HT-29 (cell line): Measurements from ENCODE around the gene DNAJC25. TPM values are rescaled to one million over a fixed set of nuclear protein-coding genes. Genes with fewer than 3 reads are reported as not detected.

Experiments used
- DNase-seq: peaks from one replicate; pipeline ENCODE4 v3.0.0-alpha.2; 2015; ENCODE audit warnings: low spot score
- total RNA-seq: library from RNA; depleted of rRNA; stranded (reverse); fragments of >200 nt; shearing (Covaris generic); gene quantifications from 2 replicates; pipeline ENCODE4 v1.2.3, GENCODE V29; 2014

Gene DNAJC25
- total RNA-seq, 1 experiment from 2014 or later: 4.7 TPM

DNA sequence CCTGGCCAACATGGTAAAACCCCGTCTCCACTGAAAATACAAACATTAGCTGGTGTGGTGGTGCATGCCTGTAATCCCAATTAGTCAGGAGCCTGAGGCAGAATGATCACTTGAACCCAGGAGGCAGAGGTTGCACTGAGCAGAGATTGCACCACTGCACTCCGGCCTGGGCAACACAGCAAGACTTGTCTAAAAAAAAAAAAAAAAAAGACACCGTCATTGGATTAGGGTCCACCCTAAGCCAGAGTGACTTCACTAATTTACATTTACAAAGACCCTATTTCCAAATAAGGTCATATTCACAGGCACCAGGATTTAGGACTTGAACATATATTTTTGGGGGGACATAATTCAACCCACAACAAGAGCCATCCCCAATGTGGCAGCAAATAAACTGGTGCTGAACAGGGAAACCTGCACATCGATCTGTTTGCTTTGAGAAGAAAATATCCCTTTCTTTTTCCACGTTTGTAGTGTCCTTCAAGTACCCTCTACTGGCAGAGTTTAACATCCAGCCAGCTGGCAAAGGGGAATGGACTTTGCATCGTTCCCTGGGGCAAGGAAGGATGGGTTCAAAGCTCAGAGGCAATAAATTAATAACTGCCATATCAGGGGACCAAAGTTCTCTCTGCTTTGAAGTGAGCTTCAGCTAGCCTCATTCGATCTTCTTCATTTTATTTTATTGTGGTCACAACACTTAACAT lies 3.7 kb upstream of the DNAJC25 start:
- DNase-seq: no peak

DNA sequence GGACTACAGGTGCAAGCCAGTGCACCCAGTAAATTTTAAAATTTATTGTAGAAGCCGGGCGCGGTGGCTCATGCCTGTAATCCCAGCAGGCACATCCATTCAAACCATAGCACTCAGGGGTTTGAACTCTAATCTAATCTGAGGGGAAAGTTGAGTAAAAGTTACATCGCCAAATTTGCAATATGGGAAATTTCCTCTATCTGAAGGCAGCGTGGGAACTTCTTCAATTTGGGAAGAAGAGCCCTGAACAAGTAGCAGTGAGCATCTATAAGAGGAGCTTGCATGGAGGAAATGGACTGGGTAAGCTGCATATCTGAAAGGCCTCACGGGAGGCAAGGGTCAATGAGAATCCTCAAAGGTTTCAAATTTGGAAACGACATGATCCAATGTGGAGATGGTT lies 2.7 kb upstream of the DNAJC25 start:
- DNase-seq: no peak

DNA sequence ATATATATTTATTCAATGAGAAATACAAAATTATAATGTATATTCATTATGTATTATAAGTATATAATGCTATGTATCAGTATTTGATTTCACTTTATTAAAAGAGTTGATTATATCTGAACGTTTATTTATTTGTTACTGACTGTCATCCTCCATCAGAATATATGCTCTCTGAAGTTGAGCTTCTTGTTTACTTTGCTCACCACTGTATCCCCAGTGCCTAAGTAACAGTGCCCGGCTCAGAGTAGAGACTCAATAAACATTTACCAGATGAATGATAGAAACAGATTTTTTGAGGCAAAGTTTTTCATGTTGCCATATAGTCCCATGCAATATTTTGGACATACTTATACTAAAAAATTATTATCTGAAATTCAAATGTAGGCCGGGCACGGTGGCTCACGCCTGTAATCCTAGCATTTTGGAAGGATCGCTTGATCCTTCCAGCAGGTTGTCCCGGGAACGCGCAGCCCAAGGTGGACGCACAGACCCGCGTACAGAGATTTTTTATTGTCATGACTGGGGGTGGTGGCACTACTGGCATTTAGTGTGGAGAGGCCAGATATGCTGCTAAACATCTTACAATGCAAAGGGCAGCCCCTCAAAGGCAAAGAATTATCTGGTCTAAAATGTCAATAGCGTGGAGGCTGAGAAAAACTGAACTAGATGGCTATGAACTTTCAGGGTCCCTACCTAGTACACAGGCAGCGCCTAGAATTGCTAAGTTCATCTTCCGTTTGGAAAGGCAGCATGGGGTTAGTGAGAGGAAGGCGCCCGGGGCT lies 761 bp upstream of the DNAJC25 start:
- no peak for DNase-seq

DNA sequence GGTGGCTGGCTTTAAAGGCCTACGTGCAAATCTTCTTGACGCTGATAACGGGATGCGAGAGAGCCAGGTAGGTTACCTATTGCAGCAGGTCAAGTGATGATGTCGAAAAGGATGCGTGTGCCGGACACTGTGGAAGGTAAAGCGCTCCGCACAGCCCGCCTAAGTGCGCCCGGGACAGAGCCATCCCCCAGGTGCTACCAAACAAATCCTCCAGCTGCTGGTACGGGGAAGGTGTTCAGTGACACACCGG lies 245 bp upstream of the DNAJC25 start:
- DNase-seq: no peak

DNA sequence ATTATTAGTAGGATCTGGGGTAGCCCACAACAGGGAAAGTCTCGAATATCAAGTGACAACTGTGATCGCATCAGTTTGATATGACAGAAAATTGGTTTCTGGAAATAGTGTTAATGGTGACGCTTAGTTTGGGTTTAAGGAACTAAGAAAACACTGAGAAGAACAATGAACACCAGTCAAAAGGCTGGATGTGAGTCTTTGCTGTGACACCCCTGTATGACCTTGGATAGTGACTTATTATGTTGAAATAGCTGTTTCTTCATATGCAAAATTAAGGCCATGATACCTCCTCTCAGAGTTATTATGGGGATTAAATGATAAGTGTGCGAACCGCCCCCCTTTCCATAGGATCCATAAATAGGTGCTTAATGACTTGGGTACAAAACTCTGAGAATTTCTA lies 926 bp downstream of the DNAJC25 start:
- DNase-seq: peak; percentile 12

DNA sequence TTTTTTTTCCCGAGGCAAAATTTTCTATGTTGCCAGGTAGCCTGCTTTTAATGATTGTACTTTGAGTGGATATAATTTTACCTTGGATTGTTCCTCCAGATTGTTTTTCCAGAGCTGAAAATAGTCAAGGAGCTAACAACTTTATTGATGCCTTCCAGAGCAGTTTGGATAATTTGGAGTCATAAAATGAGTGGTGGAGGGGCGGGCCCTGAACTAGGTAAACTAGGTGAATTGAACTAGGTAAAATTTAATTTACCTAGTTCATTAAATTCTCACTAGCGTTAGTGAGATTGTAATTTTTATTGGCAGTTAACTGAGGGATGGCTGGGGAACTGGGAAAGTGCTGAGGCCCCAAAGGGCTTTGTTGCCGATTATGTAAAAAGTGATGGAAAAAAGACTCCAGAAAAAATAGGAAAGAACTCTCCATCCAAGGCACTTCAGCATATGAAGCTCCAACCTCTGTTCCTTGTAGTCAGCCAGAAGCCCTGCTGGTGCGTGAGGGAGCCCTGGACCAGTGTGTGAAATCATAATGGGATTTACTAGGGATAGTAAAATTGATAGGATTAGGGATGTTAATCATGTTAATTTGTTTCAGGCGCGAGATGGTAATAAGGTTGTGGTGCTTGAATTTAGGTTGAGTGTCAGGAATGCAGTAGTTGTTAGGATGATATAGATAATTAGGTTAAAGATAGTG lies 1.7 kb downstream of the DNAJC25 start:
- DNase-seq: no peak

DNA sequence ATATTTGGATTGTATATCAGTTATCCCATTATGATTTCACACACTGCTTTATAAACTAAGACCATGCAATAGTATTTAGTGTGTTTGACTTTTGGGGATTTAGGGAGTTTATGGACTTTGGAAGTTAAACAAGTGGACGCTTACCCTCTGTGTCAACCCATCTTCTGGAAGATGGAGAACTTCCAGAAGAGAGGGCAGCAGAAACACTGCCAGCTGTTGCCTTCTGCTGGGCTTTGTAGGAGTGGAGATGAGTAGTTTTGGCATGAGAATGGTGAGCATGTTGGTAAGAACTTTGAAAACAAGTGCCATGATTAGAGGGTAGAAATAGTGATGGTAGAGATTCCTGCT lies 2.2 kb downstream of the DNAJC25 start:
- DNase-seq: no peak

DNA sequence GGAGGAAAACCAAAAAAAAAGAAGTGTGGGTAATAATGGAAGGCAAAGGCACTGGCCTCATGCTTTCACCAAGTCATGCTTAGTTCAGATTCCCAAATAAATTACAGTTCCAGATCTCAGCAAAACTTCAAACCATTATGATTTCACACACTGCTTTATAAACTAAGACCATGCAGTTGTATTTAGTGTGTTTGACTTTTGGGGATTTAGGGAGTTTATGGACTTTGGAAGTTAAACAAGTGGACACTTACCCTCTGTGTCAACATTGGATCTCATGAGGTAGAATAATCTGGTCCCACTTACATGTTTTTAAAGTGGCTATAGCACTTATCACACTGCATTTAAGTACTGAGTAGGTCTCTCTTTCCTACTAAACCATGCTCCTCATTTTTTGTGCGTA lies 3.7 kb downstream of the DNAJC25 start:
- no peak for DNase-seq

DNA sequence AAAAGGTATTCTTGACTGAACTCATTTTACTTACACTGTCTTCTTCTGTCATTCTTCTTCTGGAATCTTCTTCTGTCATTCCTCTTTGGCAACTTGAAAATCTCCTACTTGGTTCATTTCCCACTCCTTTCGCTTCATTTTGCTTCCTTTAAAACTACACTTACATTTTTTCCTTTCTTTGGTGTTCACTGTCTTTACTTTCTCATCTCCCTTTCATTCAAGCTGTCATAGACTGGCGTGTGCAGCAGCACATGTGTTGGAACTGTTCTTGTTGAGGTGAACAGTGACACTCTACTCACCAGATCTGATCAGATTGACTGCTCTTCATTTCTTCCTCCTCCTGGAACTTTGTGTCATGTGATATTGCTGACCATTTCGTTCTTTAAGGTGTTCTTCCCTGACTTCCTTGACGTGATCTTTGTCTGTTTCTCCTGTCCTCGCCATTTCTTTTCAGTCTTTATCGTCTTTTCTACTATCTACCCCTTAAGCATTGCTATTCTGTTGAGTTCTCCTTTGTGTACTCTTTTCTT lies 6.4 kb downstream of the DNAJC25 start:
- DNase-seq: no peak

DNA sequence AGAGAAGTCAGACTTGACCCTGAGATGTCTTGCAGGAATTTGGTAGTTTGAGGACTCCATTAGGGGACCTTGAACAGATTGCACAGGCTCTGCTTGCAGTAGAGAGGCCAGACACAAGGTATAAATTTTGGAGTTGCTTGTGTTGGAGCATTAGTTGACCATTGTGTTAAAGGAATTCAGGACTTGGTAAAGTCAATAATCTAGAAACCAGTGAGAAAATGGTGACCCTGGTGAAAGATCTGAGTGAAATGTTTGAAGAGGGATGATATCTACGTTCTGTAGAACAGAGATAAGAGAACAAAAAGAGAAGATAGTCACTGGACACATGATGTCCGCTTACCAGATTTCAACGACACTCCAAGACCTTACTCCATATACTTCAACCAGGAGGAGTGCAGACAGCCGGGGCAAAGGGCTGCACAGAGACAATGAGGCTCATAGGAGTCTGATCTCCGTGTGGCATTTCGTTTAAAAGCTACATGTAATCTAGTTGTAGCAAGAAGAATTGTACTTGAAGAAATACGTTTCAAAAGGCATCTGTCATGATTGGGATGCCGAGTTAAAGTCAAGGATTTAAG lies 13.2 kb downstream of the DNAJC25 start:
- DNase-seq: no peak

DNA sequence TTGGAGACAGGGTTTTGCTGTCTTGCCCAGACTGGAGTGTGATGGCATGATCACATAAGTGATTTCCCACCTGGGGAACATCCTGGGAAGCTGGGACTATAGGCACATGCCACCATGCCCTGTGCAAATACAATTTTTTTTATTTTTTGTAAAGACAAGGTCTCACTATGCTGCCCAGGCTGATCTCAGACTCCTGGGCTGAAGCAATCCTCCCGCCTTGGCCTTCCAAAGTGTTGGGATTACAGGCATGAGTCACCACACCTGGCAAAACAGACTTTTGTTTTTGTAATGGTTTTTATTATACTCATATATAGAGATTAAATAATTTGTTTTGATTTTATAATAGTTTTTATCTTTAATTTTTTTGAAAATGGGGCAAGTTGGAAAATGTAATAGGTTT lies 14.7 kb downstream of the DNAJC25 start:
- no peak for DNase-seq

DNA sequence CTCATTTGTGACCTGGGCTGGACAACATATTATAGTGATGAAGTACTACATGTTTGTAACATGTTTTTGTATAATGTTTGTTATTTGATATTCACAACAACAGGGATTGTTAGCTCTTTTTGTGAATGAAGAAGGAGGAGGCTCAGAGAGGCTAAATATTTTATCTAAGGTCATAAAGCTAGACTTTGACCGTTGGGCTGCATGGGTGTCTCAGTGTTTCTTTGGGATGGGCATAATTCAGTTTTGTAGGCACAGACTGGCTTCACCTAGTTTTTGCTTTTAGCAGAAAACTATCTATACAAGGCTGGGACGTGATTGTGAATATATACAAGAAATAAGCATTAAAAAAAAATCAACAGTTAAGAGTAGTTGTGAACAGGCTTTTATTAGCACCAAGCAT lies 15.3 kb downstream of the DNAJC25 start:
- no peak for DNase-seq

DNA sequence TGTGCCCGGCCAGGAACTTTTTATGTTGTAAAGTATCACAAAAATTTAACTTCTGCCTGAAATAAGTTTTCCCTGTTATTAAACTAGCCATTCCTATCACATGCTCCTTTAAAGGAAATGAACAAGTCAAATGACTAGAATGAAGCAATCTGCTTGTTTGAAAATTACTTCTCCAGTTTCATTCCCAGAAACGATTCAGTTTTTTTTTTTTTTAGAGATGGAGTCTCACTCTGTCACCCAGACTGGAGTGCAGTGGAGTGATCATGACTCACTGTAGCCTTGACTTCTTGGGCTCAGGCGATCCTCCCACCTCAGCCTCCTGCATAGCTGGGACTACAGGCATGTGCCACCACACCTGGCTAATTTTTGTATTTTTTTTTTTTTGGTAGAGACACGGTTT lies 16.9 kb downstream of the DNAJC25 start:
- DNase-seq: no peak

DNA sequence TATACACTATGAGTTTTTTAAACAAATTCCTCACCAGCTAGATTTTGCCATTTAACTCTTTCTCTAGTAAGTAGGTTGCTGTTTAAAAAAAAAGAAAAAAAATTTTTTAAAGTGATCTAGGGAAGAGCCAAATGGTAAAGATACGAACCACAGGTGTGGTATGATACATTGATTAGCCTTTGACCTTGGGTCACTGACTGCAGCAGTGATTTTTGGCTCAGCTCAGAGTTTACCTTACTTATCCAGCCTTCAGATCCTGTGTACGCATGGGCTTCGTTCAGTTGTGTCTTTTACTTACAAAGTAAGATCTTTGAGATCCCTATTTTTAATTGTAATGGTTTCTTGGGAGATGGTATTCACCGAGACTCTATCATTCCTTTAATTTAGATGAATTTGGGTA lies 17.9 kb downstream of the DNAJC25 start:
- no peak for DNase-seq

DNA sequence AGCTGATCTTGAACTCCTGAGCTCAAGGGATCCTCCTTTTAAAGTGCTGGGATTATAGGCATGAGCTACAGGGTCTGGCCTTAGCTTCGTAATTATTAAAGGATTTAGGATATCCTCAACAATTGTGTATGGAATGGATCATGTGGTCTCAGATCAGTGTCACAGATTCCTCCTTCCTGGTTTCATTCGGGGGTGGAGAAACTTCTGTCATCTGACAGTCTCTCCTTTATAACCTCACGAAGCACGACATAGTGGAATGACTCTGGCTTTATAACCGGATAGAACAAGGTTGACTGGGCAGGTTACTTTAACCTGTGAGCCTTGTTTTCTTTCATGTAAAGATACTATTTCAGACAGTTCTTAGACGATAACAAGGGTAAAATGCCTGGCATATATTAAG lies 25.9 kb downstream of the DNAJC25 start:
- no peak for DNase-seq

DNA sequence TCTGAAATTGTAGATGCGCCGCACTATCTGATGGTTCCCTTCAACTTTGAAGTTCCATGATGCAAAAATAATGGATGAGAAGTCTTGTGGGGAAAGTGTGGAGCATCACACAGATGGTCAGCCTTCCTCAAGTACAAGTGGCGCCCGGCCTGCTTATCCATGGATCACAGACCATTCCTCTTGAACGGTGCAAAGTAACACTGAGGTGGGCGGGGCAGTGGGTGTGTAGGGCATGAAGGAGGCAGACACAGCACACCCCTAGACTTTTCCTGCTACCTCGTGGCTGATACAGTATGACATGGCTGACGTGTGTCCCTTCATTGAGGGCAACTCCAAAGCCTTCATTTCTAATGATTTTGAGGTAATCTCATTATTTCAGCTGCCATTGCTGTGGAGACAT lies 27.8 kb downstream of the DNAJC25 start:
- DNase-seq: no peak

DNA sequence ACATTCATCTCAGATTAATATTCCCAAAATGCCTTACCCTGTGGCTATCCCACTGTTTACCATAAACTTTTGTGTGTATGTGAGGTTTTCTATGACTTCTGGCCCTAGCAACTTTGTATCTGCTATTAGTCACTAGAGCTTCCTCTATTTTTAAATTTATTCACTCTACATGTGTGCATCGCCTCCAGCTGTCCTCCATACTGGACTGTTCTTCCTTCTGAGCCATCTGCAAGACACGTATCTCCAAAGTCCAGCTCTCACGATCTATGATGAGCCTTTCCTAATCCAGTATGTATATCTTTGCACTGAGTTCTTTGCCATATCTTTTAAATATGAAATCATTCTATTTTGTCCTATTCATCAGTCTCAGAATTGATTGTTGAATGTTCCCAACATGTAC lies 28.6 kb downstream of the DNAJC25 start:
- DNase-seq: no peak

DNA sequence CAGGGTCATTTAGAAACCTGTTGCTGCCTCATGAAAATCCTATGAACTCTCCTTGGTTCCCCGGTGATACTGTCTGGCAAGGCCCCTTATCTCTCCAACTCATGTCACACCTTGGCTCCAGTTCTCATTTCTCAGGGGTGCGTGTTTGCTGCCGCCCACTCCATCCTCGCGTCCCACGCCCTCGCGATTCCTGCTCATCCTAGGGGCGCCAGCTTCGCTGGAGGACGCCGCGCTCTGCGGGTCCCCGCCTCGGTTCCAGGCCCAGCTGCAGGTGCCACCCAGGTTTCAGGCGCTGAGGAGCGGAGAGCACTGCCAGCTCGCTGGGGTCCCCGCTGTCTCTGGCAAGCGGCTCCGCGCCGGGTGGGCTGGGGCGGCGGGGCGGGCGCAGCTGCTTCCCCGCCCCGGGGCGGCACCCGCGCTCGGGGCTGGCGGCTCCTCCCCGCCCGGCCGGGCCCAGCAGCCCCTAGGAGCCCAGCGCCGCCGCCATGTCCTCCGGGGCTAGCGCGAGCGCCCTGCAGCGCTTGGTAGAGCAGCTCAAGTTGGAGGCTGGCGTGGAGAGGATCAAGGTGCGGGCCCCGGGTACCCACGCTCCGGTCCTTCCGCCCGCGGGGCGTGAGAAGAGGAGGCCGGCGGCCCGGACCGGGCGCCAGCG lies 30.1 kb downstream of the DNAJC25 start, which contains the start of gene GNG10:
TSS of gene GNG10 (plus strand) at position 456 of the 652 bp plus-strand sequence. CDS start at position 486, 30 bp downstream.
- peak; percentile 17 for DNase-seq

DNA sequence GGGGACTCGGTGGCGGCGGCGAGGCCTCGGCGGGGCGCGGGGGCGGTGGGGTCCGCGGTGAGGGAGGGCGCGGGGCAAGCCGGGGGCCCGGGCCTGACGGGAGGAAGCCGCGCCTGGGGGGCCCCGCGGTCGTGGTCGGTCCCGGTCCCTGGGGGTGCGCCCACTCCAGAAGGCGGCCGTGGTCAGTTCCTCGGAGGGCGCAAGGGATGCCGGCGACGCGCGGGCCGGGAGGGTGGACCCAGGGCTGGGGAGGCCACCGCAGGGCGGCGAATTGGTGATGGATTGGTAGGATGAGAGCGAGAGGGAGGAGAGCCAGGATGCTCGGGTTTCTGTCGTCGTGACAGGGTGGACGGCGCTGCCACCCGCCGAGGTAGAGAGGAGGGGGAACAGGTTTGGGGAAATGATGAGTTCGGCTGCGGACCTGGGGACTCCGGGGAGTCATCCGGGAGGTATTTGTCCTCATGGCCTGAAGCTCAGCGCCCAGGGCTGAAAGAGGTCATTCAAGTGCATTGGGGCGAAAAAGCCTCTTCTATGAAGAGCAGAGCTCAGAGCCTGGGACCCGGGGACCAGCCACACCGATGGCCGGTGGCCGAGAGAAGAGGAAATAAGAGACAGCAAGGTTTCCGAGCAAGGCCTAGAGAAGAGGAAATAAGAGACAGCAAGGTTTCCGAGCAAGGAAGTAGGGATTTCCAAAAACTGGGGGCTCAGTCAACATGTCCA lies 30.8 kb downstream of the DNAJC25 start:
- DNase-seq: peak; percentile 34

DNA sequence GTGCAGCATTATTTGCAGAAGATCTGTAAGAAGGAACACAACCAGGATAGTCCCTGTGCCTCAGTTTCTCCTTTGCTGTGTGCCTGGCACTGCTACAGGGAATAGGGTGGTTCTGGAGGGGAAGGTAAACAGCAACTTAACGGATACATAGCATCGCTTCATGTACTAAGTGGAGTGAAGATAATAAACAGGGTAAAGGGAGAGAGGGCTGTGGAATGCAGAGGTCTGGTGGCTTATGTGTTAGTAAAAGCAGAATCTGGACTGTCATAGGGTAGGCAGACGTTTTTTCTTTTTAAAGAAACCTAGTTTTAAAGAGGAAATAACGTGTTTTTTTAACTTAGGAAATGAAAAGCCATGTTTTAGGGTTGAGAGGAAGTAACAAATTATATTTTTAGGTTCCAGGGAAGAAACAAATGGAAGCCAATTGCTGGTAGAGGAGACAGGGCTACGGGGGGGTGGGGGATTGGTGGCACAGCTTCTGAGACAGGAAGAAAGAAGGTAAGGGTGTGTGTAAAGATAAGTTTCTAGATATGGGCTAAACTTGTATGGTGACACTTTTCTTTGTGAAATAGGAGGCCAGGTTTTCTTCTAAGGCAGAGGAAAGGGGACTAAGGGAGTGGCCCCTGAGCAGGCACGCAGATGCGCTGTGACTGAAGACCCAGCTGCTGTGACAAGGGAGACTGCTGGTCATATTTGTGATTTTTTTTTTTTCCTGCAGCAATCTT lies 31.6 kb downstream of the DNAJC25 start:
- peak; percentile 10 for DNase-seq
